Sigmoid colon (tissue), 7 donors: ENCODE results near the gene BORCS5. TPM values are rescaled to one million over a fixed set of nuclear protein-coding genes. Genes with fewer than 3 reads are reported as not detected.

Experiments used
- DNase-seq: peaks from one replicate; pipeline ENCODE4 v3.0.0-alpha.2; 2019
- H3K27ac ChIP-seq, 4 donors: fragments of 200-600 bp; sonication (generic); one replicate each; pipeline ENCODE4 v1.5.1; 2016 to 2019; ENCODE audit warnings: mild to moderate bottlenecking in 1 of 4
- H3K27me3 ChIP-seq, 3 donors: fragments of 200-600 bp; sonication (generic); one replicate each; pipeline ENCODE4 v1.5.1; 2019; ENCODE audit warnings: mild to moderate bottlenecking in 1 of 3
- H3K36me3 ChIP-seq, 4 donors: fragments of 200-600 bp; sonication (generic); one replicate each; pipeline ENCODE4 v1.5.1; 2016 to 2019
- H3K4me1 ChIP-seq, 4 donors: fragments of 200-600 bp; sonication (generic); one replicate each; pipeline ENCODE4 v1.5.1; 2017 to 2019
- H3K4me3 ChIP-seq, 4 donors: fragments of 200-600 bp; sonication (generic); one replicate each; pipeline ENCODE4 v1.5.1; 2017 to 2019; ENCODE audit warnings: mild to moderate bottlenecking in 2 of 4, moderate library complexity in 1 of 4
- H3K9me3 ChIP-seq, 4 donors: fragments of 200-600 bp in 3 of 4; sonication (generic) in 3 of 4; one replicate each; pipeline versions ENCODE4 v1.5.1 to v1.6.1; 2013 to 2019
- CTCF ChIP-seq, 4 experiments: fragments of 450-650 bp in 3 of 4; fragments of 200-600 bp in 1 of 4; IDR thresholded peaks; one replicate each; pipeline ENCODE4 v1.5.1; 2016 to 2019; ENCODE audit warnings: antibody characterized with exemption in 4 of 4, mild to moderate bottlenecking in 3 of 4, moderate library complexity in 2 of 4
- EP300 ChIP-seq, 4 donors: sonication (generic); formaldehyde crosslinking; IDR thresholded peaks; one replicate each; pipeline ENCODE4 v1.6.1; 2017; ENCODE audit warnings: antibody characterized with exemption in 4 of 4
- POLR2A ChIP-seq, 2 donors: fragments of 450-650 bp; IDR thresholded peaks; one replicate each; pipeline ENCODE4 v1.6.1; 2016; ENCODE audit warnings: antibody characterized with exemption in 2 of 2, mild to moderate bottlenecking in 2 of 2, moderate library complexity in 2 of 2
- POLR2AphosphoS5 ChIP-seq, 4 donors: sonication (generic); formaldehyde crosslinking; IDR thresholded peaks; one replicate each; pipeline ENCODE4 v1.6.1; 2017; ENCODE audit warnings: antibody characterized with exemption in 4 of 4
- WGBS, 2 donors: extraction: QIAGEN DNeasy Blood & Tissue Kit; methylation state at CpG; one replicate each; pipeline ENCODE4 v1.1.7; 2013; 5-methylcytosine and 5-hydroxymethylcytosine counted together
- intact Hi-C: fragments of 100-400 bp; cut with DNase I; formaldehyde crosslinking; loops from one replicate; pipeline ENCODE4 v1.15.1; 2023
- polyA plus RNA-seq, 3 donors: library from polyadenylated mRNA; stranded (reverse); fragments of 200-250 nt; gene quantifications; one replicate each; pipeline ENCODE4 v1.2.3, GENCODE V29; 2013
- total RNA-seq, 4 donors: library from RNA; depleted of rRNA; stranded (reverse); fragments of >200 nt; gene quantifications; one replicate each; pipeline ENCODE4 v1.1.0, GENCODE V29; 2016
- donor health status: healthy with polysubstance abuse.
- donor health status: Bipolar disorder and iron deficiency.
- donor health status: healthy.

BORCS5 gene
- total and polyA plus RNA-seq, 7 donors: 3.7 to 25.3 (median 7.1) TPM

- no peak for DNase-seq
- H3K27me3 ChIP-seq: no peaks in the 10 kb centered on the region
- peaks cover 0 to 5% (median 4%) of the 10 kb centered on the region in 4 donors for H3K4me1 ChIP-seq
- H3K36me3 ChIP-seq: no peaks in the 10 kb centered on the region
- H3K9me3 ChIP-seq: no peaks in the 10 kb centered on the region
- WGBS, 2 donors: 74 to 87% methylated on average over 3 of the region's 3 CpGs
- intact Hi-C loops: no loop called here
- no peak overlapping the region for H3K27ac ChIP-seq
- TF ChIP-seq CTCF (IDR thresholded peaks at IDR 0.05): no peak
- TF ChIP-seq POLR2A (IDR thresholded peaks at IDR 0.05): no peak
- TF ChIP-seq POLR2AphosphoS5 (IDR thresholded peaks at IDR 0.05): no peak
- no peak for TF ChIP-seq EP300 (IDR thresholded peaks at IDR 0.05)
- no peak overlapping the region for H3K4me3 ChIP-seq
Measured at GRCh38 chr12:12387501-12387900, 30.6 kb downstream of the BORCS5 start.

GRCh38 chr12:12392413-12392812 is 35.5 kb downstream of the BORCS5 start:
- Histone ChIP-seq H3K9me3 (no peaks in the 10 kb centered on the region), H3K27me3 (no peaks in the 10 kb centered on the region), H3K36me3 (no peaks in the 10 kb centered on the region), H3K4me1 (peaks cover 0 to 11% (median 3%) of the 10 kb centered on the region in 4 donors), H3K4me3 (no peak overlapping the region), H3K27ac (no peak overlapping the region)
- DNase-seq: no peak
- TF ChIP-seq POLR2AphosphoS5 (IDR thresholded peaks at IDR 0.05) (no peak), POLR2A (IDR thresholded peaks at IDR 0.05) (no peak), EP300 (IDR thresholded peaks at IDR 0.05) (no peak), CTCF (IDR thresholded peaks at IDR 0.05) (no peak)
- WGBS, 2 donors: 36 to 62% methylated on average over 2 of the region's 2 CpGs
- intact Hi-C loops: no loop called here

GRCh38 chr12:12393171-12393570 is 36.3 kb downstream of the BORCS5 start:
- Histone ChIP-seq H3K27ac (no peak overlapping the region), H3K27me3 (no peaks in the 10 kb centered on the region), H3K9me3 (no peaks in the 10 kb centered on the region), H3K4me3 (no peak overlapping the region), H3K4me1 (peaks cover 0 to 15% (median 7%) of the 10 kb centered on the region in 4 donors), H3K36me3 (no peaks in the 10 kb centered on the region)
- no peak for TF ChIP-seq EP300 (IDR thresholded peaks at IDR 0.05)
- no peak for DNase-seq
- WGBS, 2 donors: 85 to 89% methylated on average over 2 of the region's 2 CpGs
- intact Hi-C loops: no loop called here

GRCh38 chr12:12396694-12397093 is 39.8 kb downstream of the BORCS5 start:
- Histone ChIP-seq H3K4me1 (peaks cover 0 to 23% (median 13%) of the 10 kb centered on the region in 4 donors), H3K36me3 (no peaks in the 10 kb centered on the region), H3K9me3 (no peaks in the 10 kb centered on the region), H3K27ac (peak overlapping the region in 1 of 4 donors; percentile 72), H3K4me3 (no peak overlapping the region), H3K27me3 (no peaks in the 10 kb centered on the region)
- intact Hi-C loops: no loop called here
- 93 to 95% methylated on average over 4 of the region's 4 CpGs for WGBS, 2 donors
- no peak for TF ChIP-seq POLR2A (IDR thresholded peaks at IDR 0.05)
- no peak for TF ChIP-seq CTCF (IDR thresholded peaks at IDR 0.05)
- no peak for TF ChIP-seq EP300 (IDR thresholded peaks at IDR 0.05)
- TF ChIP-seq POLR2AphosphoS5 (IDR thresholded peaks at IDR 0.05): no peak
- DNase-seq: no peak

GRCh38 chr12:12397184-12397583 is 40.3 kb downstream of the BORCS5 start:
- 96 to 97% methylated on average over 5 of the region's 5 CpGs for WGBS, 2 donors
- TF ChIP-seq POLR2A (IDR thresholded peaks at IDR 0.05): no peak
- no peak for TF ChIP-seq EP300 (IDR thresholded peaks at IDR 0.05)
- TF ChIP-seq CTCF (IDR thresholded peaks at IDR 0.05): no peak
- TF ChIP-seq POLR2AphosphoS5 (IDR thresholded peaks at IDR 0.05): no peak
- Histone ChIP-seq H3K9me3 (no peaks in the 10 kb centered on the region), H3K36me3 (no peaks in the 10 kb centered on the region), H3K27ac (peak overlapping the region in 1 of 4 donors; percentile 72), H3K4me3 (no peak overlapping the region), H3K4me1 (peaks cover 0 to 23% (median 13%) of the 10 kb centered on the region in 4 donors), H3K27me3 (no peaks in the 10 kb centered on the region)
- intact Hi-C loops: no loop called here
- DNase-seq: no peak
